IPS-18a (cell line): ENCODE measurements around the gene LARGE1.

Experiments used
- H3K27ac ChIP-seq: one replicate; pipeline ENCODE4 v1.5.1; 2013; ENCODE audit warnings: low read length
- H3K27me3 ChIP-seq: one replicate; pipeline ENCODE4 v1.6.1; 2013; ENCODE audit warnings: mild to moderate bottlenecking, low read length; ENCODE audit not compliant: control insufficient read depth, insufficient read depth
- H3K36me3 ChIP-seq: one replicate; pipeline ENCODE4 v1.6.1; 2013; ENCODE audit warnings: low read depth, low read length; ENCODE audit not compliant: control insufficient read depth
- H3K4me1 ChIP-seq: one replicate; pipeline ENCODE4 v1.6.1; 2013; ENCODE audit warnings: low read depth, low read length; ENCODE audit not compliant: control insufficient read depth
- H3K4me3 ChIP-seq: one replicate; pipeline ENCODE4 v1.5.1; 2013; ENCODE audit warnings: low read length
- H3K9ac ChIP-seq: one replicate; pipeline ENCODE4 v1.6.1; 2013; ENCODE audit warnings: mild to moderate bottlenecking, low read length, moderate library complexity
- H3K9me3 ChIP-seq: one replicate; pipeline ENCODE4 v1.6.1; 2013; ENCODE audit warnings: low read depth, low read length; ENCODE audit not compliant: control insufficient read depth

LARGE1 gene

DNA sequence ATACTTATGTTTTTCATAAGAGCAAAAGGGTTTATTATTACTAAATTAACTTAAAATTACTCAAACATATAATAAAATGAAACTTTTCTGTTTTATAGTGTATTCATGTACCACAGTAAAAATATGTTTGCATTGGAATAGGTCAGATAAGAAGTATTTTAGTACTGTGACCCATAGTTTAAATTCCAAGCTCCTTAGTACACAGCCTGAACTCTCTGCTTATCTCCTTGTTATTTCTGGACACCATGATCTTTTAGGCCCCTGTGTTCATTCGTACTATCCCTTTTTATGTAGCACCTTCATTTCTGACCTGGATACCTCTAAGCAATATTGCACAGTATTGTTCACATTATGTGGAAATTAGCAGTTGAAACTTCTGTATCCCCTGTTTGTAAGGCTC lies 565.3 kb downstream of the LARGE1 start:
- Histone ChIP-seq H3K4me3 (no peak overlapping the region), H3K9me3 (no peaks in the 10 kb centered on the region), H3K27ac (no peak overlapping the region), H3K9ac (no peak overlapping the region), H3K4me1 (no peaks in the 10 kb centered on the region), H3K36me3 (no peaks in the 10 kb centered on the region), H3K27me3 (no peaks in the 10 kb centered on the region)

DNA sequence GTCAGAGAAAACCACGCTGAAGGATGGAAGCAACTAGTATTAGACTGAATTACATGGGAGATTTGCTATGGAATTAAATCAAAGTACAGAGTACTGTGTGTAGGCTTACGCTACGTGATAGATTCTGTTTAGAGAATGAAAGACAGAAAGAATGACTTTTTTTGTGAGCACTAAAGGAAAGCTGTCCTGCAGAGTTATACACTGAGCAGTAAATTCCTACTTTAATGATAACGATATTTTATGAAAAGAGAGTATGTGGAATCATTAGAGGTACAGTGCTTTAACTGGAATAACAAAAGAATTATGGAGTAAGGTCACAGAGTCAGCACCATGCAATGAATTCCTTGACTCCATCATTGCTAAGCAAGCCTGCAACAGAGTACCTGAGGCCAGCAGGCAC lies 566.8 kb downstream of the LARGE1 start:
- H3K36me3 ChIP-seq = no peaks in the 10 kb centered on the region
- no peaks in the 10 kb centered on the region for H3K9me3 ChIP-seq
- no peak overlapping the region for H3K27ac ChIP-seq
- H3K4me1 ChIP-seq = no peaks in the 10 kb centered on the region
- H3K27me3 ChIP-seq = no peaks in the 10 kb centered on the region
- H3K4me3 ChIP-seq = no peak overlapping the region
- no peak overlapping the region for H3K9ac ChIP-seq

DNA sequence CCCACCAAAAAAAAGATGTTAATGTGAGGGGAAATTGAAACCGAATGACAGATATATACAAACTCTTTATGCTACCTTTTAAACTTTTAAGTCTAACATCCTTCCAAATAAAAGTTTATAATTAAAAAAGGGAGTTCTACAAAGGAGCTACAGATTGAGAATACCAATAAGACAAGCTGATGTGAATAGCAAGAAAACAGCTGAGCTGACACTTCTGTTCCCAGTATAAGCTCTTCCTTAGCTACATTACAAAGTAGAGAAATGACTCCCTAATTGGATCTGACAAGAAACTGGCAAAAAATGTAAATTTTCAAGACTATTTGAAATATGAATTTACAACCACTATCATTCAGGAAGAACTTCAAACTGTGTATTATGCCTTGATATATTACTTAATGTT lies 567.5 kb downstream of the LARGE1 start:
- Histone ChIP-seq H3K27me3 (no peaks in the 10 kb centered on the region), H3K4me3 (no peak overlapping the region), H3K4me1 (no peaks in the 10 kb centered on the region), H3K9ac (no peak overlapping the region), H3K36me3 (no peaks in the 10 kb centered on the region), H3K9me3 (no peaks in the 10 kb centered on the region), H3K27ac (no peak overlapping the region)

DNA sequence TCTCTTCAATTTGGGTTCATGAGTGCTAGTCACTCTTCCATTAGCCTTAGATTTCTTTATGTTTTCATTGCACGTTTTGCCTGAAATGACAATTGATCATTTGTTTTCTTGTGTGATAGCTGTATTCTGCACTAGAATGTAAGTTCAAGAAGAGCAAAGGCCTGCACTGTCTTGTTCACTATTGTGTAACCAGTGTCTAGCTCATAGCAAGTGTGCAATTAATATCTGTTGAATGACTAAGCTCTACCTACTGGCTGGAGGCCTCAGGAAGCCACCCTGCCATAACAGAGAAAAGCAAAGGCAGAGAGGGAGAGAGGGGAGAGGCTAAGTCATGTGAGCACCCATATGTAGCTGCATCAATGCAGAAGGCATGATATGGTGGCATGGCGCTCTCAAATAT lies 569.3 kb downstream of the LARGE1 start:
- H3K4me1 ChIP-seq = no peaks in the 10 kb centered on the region
- H3K9me3 ChIP-seq = no peaks in the 10 kb centered on the region
- H3K4me3 ChIP-seq = no peak overlapping the region
- no peaks in the 10 kb centered on the region for H3K27me3 ChIP-seq
- H3K27ac ChIP-seq = no peak overlapping the region
- H3K9ac ChIP-seq = no peak overlapping the region
- no peaks in the 10 kb centered on the region for H3K36me3 ChIP-seq

DNA sequence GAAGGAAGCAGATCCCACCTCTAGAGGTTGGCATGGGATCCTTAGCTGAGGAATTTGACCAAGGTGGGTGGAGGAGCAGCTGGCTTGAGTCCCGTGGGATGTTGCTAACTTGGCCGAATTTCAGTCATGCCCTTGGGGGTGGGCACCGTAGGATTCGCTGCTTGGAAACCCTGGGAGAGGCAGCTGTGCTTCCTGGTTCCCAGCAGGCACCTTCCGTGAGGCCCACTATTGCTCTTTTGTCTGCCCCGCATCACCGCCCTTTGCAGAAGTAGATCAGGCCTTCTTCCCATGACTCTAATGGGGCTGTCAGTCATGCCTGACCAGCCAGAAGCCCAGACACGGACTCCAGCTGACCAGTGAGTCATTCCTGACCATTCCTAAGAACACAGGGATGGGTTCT lies 569.8 kb downstream of the LARGE1 start:
- Histone ChIP-seq H3K4me1 (no peaks in the 10 kb centered on the region), H3K4me3 (no peak overlapping the region), H3K36me3 (no peaks in the 10 kb centered on the region), H3K9me3 (no peaks in the 10 kb centered on the region), H3K27me3 (no peaks in the 10 kb centered on the region), H3K27ac (no peak overlapping the region), H3K9ac (no peak overlapping the region)

DNA sequence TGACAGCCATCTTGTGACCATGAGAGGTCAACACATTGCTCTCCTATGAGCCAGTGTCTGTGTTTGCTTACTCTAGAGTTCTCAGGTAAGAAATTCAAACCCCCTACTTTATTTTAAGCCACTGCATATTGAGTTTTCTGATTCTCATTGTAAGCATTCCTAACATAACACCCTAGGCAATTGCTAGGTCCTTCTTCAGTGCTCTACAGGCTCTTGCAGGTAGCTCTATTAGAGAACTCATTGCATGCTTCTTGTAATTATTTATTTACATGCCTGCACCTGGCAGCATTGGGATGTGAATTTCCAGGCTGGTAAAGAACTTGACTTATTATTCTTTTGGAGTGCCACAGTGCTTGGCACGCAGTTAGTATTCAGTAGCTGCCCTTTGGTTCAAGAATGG lies 573.3 kb downstream of the LARGE1 start:
- Histone ChIP-seq H3K9ac (no peak overlapping the region), H3K4me1 (no peaks in the 10 kb centered on the region), H3K9me3 (no peaks in the 10 kb centered on the region), H3K27me3 (no peaks in the 10 kb centered on the region), H3K36me3 (no peaks in the 10 kb centered on the region), H3K27ac (no peak overlapping the region), H3K4me3 (no peak overlapping the region)

DNA sequence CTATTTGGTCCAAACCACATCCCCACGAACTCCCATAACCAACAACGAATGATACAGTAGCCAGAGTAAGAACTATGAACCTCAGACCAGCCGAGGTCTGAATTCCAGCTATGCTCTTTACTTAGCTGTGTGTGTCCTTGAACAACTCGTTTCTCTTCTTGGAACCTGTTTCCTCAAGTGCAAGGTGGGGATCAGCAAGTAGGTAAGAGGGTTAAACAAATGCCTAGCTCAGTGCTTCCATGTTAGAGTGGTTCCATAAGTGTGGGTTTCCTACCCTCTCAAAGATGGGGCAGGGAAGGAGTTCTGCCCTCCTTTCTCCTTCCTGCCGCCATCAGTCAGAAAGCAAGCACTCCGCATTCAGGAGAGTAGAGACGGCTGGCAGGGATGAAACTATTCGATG lies 578.7 kb downstream of the LARGE1 start:
- Histone ChIP-seq H3K27me3 (no peaks in the 10 kb centered on the region), H3K4me3 (no peak overlapping the region), H3K27ac (no peak overlapping the region), H3K4me1 (no peaks in the 10 kb centered on the region), H3K9me3 (no peaks in the 10 kb centered on the region), H3K36me3 (peaks cover 6% of the 10 kb centered on the region), H3K9ac (no peak overlapping the region)

DNA sequence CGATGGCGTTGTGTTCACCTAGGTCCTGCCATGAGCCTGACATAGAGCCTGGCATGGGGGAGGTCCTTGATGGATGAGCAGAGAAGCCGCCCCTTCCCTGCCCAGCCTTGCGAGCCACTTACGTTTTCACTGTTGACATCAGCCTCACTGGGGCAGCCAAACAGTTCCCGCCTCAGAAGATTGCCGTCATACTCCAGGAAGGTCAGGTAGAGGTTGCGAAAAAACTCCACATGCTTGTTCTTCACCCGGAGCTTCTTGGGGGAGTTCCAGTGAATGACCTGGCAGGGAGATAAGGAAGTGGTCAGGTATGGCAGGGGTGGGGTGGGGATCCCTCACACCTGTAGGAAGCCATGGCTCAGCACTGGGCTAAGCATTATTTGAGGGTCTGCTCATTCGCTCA lies 582.8 kb downstream of the LARGE1 start:
- Histone ChIP-seq H3K27me3 (no peaks in the 10 kb centered on the region), H3K27ac (no peak overlapping the region), H3K4me3 (no peak overlapping the region), H3K9me3 (no peaks in the 10 kb centered on the region), H3K4me1 (no peaks in the 10 kb centered on the region), H3K9ac (no peak overlapping the region), H3K36me3 (peaks cover 12% of the 10 kb centered on the region)

DNA sequence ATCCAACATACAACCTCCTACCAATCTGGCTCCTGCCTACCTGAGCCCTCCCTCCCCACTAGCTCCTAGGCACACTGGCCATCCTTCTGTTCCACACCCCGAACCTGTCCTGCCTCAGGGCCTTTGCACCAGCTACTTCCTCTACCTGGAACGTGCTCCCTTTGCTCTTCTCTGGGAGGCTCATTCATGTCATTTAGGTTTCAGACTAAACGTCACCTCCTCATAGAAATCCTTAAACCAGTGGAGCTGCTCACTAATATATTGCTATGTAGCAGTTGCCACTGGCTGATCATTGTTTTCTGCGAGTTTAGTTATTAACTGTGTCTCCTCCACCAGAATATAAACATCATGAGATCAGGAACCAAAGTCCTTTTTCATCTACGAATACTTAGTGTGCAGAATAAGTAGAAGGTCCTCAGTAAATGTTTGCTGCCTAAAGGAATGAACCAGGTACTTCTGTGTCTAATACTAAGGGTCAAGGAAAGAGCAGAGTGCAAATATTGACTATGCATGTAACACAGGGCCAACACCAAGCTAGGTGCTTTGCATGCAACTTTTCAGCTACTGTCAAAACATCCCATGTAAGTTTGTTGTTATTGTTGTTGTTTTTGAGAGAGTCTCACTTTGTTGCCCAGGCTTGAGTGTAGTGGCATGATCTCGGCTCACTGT lies 584.5 kb downstream of the LARGE1 start:
- Histone ChIP-seq H3K4me1 (peaks cover 2% of the 10 kb centered on the region), H3K9me3 (no peaks in the 10 kb centered on the region), H3K36me3 (peaks cover 12% of the 10 kb centered on the region), H3K27me3 (no peaks in the 10 kb centered on the region), H3K27ac (no peak overlapping the region), H3K4me3 (no peak overlapping the region), H3K9ac (no peak overlapping the region)

DNA sequence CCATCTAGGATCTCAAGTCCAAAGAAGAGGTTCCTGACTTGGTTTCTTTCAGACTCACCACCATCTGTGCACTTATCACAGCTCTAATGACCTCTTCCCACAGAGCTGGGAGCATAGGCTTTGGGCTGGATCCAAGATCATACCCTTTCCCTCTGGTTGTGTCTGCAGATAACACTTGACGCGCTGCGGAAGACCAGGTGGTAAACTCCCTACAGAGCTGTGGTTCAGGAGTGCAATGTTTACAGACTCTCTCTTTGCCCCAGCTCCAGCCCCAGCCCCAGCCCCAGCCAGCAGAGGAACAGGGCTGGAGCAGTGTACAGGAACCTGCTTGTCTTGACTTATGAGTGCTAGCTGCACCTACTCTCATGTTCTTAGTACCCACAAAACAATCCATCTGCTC lies 587.7 kb downstream of the LARGE1 start:
- no peaks in the 10 kb centered on the region for H3K9me3 ChIP-seq
- H3K27ac ChIP-seq = no peak overlapping the region
- H3K9ac ChIP-seq = no peak overlapping the region
- peaks cover 11% of the 10 kb centered on the region for H3K36me3 ChIP-seq
- H3K27me3 ChIP-seq = no peaks in the 10 kb centered on the region
- peaks cover 7% of the 10 kb centered on the region for H3K4me1 ChIP-seq
- H3K4me3 ChIP-seq = no peak overlapping the region

DNA sequence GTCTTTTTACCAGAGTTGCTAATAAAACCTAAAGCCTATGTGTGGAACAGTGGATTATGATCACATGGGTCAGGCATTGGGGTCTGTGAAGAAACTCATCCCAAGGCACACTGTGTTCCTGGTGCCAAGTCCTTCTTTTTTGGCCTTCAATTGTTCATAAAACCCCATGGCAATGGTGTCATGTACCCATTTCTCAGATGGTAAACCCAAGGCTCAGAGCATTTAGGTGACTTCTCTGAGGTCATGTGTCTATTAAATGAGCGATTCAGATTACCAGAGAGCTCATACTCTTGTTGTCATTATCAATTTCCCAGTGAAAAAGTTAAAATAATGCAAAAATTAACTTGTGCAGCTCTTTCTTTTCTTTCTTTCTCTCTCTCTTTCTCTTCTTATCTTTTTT lies 589.3 kb downstream of the LARGE1 start:
- Histone ChIP-seq H3K4me1 (peaks cover 7% of the 10 kb centered on the region), H3K9me3 (no peaks in the 10 kb centered on the region), H3K4me3 (no peak overlapping the region), H3K36me3 (peaks cover 6% of the 10 kb centered on the region), H3K27me3 (no peaks in the 10 kb centered on the region), H3K27ac (no peak overlapping the region), H3K9ac (no peak overlapping the region)

DNA sequence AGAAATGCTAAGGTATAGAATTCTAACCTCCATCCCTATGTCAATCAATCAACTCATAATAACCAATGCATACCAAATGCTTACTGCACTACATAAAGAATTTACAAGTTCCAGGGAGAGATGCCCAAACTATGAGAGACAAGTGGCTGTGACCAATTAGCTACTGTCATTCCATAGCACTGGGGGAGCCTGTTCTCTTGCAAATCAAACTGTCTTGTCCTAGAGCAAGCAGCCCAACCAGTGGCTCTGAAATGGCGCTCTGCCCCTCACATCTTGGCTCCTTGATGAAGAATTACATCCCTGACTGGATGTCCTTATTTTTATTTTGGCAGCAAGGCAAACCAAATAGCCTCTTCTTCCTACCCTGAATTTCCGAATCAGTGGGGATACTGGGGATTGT lies 589.7 kb downstream of the LARGE1 start:
- no peak overlapping the region for H3K4me3 ChIP-seq
- peaks cover under 1% of the 10 kb centered on the region for H3K36me3 ChIP-seq
- H3K4me1 ChIP-seq = peaks cover 7% of the 10 kb centered on the region
- no peaks in the 10 kb centered on the region for H3K27me3 ChIP-seq
- no peak overlapping the region for H3K9ac ChIP-seq
- H3K9me3 ChIP-seq = no peaks in the 10 kb centered on the region
- no peak overlapping the region for H3K27ac ChIP-seq
